PC-3 (cell line): ENCODE measurements around the gene PFKFB4. TPM values are rescaled to one million over a fixed set of nuclear protein-coding genes. Genes with fewer than 3 reads are reported as not detected.

Source experiments
- ATAC-seq: fragments of 200-7000 bp; cut with Tn5 transposase; 2 replicates; pipeline ENCODE4 v1.9.1; 2020; ENCODE audit warnings: mild to moderate bottlenecking, moderate library complexity
- BruUV-seq: library from RNA; stranded (reverse); fragments of 400-500 nt; replicated peaks from 2 replicates; lab custom pipeline; 2021; lab: Mats Ljungman, UMichigan
- CTCF ChIA-PET: fragments of 300-600 bp; sonication (Branson Sonifier 250); formaldehyde crosslinking; loops from one replicate; lab custom pipeline; 2022; ENCODE audit warnings: antibody characterized with exemption; lab: Charles Lee
- POLR2A ChIA-PET: fragments of 300-600 bp; sonication (Branson Sonifier 250); formaldehyde crosslinking; loops from one replicate; lab custom pipeline; 2022; ENCODE audit warnings: antibody characterized with exemption; ENCODE audit not compliant: unreplicated experiment; lab: Charles Lee
- DNase-seq: peaks from one replicate; pipeline ENCODE4 v3.0.0-alpha.2; 2015
- H2AFZ ChIP-seq: fragments of 300-600 bp; sonication (generic); 2 replicates; pipeline ENCODE4 v1.6.0; 2016; ENCODE audit warnings: antibody characterized with exemption, low read length
- H3F3A ChIP-seq: fragments of 300-600 bp; sonication (generic); one replicate; pipeline ENCODE4 v1.6.0; 2017; ENCODE audit warnings: antibody characterized with exemption, low read length, control low read depth, mild to moderate bottlenecking; ENCODE audit not compliant: unreplicated experiment
- H3K27ac ChIP-seq: fragments of 300-600 bp; sonication (generic); 2 replicates; pipeline ENCODE4 v1.5.1; 2016; ENCODE audit warnings: mild to moderate bottlenecking, low read length
- H3K27me3 ChIP-seq: fragments of 300-600 bp; sonication (generic); 2 replicates; pipeline ENCODE4 v1.6.1; 2016; ENCODE audit warnings: low read length, mixed read lengths
- H3K36me3 ChIP-seq: fragments of 300-600 bp; sonication (generic); 2 replicates; pipeline ENCODE4 v1.6.1; 2016; ENCODE audit warnings: low read depth, mixed run types, low read length, mixed read lengths
- H3K4me1 ChIP-seq: fragments of 300-600 bp; sonication (generic); 2 replicates; pipeline ENCODE4 v1.5.1; 2016; ENCODE audit warnings: low read length; ENCODE audit not compliant: insufficient read depth
- H3K4me2 ChIP-seq: fragments of 300-600 bp; sonication (generic); 2 replicates; pipeline ENCODE4 v1.6.0; 2016; ENCODE audit warnings: low read length
- H3K4me3 ChIP-seq: fragments of 300-600 bp; sonication (generic); 2 replicates; pipeline ENCODE4 v1.5.1; 2016; ENCODE audit warnings: mild to moderate bottlenecking, low read length, mixed read lengths
- H3K79me2 ChIP-seq: fragments of 300-600 bp; sonication (generic); 2 replicates; pipeline ENCODE4 v1.6.1; 2017; ENCODE audit warnings: low read length, mixed read lengths
- H3K9ac ChIP-seq: fragments of 300-600 bp; sonication (generic); 2 replicates; pipeline ENCODE4 v1.6.0; 2016; ENCODE audit warnings: mild to moderate bottlenecking, low read length
- H3K9me2 ChIP-seq: fragments of 300-600 bp; sonication (generic); replicated peaks from 2 replicates; pipeline ENCODE4 v1.6.1; 2016; ENCODE audit warnings: mixed run types, low read length, mixed read lengths
- H3K9me3 ChIP-seq: fragments of 300-600 bp; sonication (generic); 2 replicates; pipeline ENCODE4 v1.6.1; 2016; ENCODE audit warnings: low read length, mixed read lengths
- H4K20me1 ChIP-seq: fragments of 300-600 bp; sonication (generic); 2 replicates; pipeline ENCODE4 v1.6.1; 2016; ENCODE audit warnings: low read length, mixed read lengths
- CTCF ChIP-seq: fragments of 300-600 bp; sonication (generic); conservative IDR thresholded peaks from 2 replicates; pipeline ENCODE4 v1.5.1; 2017; ENCODE audit warnings: antibody characterized with exemption, low read depth, mild to moderate bottlenecking, low read length
- EZH2 ChIP-seq: fragments of 300-600 bp; sonication (generic); IDR thresholded peaks from one replicate; pipeline ENCODE4 v1.6.1; 2017; ENCODE audit warnings: antibody characterized with exemption, mild to moderate bottlenecking, low read length; ENCODE audit not compliant: unreplicated experiment
- EZH2phosphoT487 ChIP-seq: fragments of 300-600 bp; sonication (generic); IDR thresholded peaks from 2 replicates; pipeline ENCODE4 v1.6.1; 2018; ENCODE audit warnings: mild to moderate bottlenecking, antibody characterized with exemption, low read length, borderline replicate concordance
- intact Hi-C: fragments of 100-400 bp; cut with micrococcal nuclease; formaldehyde crosslinking; loops from 2 replicates; pipeline ENCODE4 v1.9.0; 2023
- total RNA-seq: library from RNA; depleted of rRNA; stranded (reverse); fragments of >200 nt; gene quantifications from 2 replicates; pipeline ENCODE4 v1.2.3, GENCODE V29; 2014

Gene PFKFB4
- total RNA-seq, 1 experiment from 2014 or later: 33.5 TPM

- Histone ChIP-seq H3K9ac (no peak overlapping the region), H3K4me3 (no peak overlapping the region), H3K79me2 (no peaks in the 10 kb centered on the region), H3K36me3 (no peaks in the 10 kb centered on the region), H3K9me3 (no peaks in the 10 kb centered on the region), H4K20me1 (no peaks in the 10 kb centered on the region), H2AFZ (no peak overlapping the region), H3K4me1 (peaks cover 32% of the 10 kb centered on the region), H3K27ac (no peak overlapping the region), H3K27me3 (no peaks in the 10 kb centered on the region), H3K9me2 (no peaks in the 10 kb centered on the region), H3F3A (no peaks in the 10 kb centered on the region), H3K4me2 (no peak overlapping the region)
- intact Hi-C loops: no loop called here
- ATAC-seq (no peak), DNase-seq (no peak)
- TF ChIP-seq EZH2 (no peak), CTCF (no peak), EZH2phosphoT487 (no peak)
- ChIA-PET CTCF (no interaction called here), POLR2A (no interaction called here)
- BruUV-seq: no TSS peak
Measured at GRCh38 chr3:48568476-48568875, 11.9 kb upstream of the PFKFB4 start.

- BruUV-seq: no TSS peak
- Histone ChIP-seq H3K36me3 (no peaks in the 10 kb centered on the region), H3K4me1 (peaks cover 38% of the 10 kb centered on the region), H4K20me1 (no peaks in the 10 kb centered on the region), H2AFZ (no peak overlapping the region), H3K9me3 (no peaks in the 10 kb centered on the region), H3K27ac (no peak overlapping the region), H3F3A (no peaks in the 10 kb centered on the region), H3K9ac (no peak overlapping the region), H3K79me2 (no peaks in the 10 kb centered on the region), H3K4me2 (no peak overlapping the region), H3K9me2 (no peaks in the 10 kb centered on the region), H3K4me3 (no peak overlapping the region), H3K27me3 (no peaks in the 10 kb centered on the region)
- ChIA-PET POLR2A (no interaction called here), CTCF (no interaction called here)
- intact Hi-C loops: no loop called here
- TF ChIP-seq EZH2 (no peak), EZH2phosphoT487 (no peak), CTCF (no peak)
- DNase-seq: no peak
- no peak for ATAC-seq
Measured at GRCh38 chr3:48567500-48567899, 10.9 kb upstream of the PFKFB4 start.

GRCh38 chr3:48567090-48567489 is 10.5 kb upstream of the PFKFB4 start:
- ChIA-PET CTCF (no interaction called here), POLR2A (no interaction called here)
- Histone ChIP-seq H3K36me3 (no peaks in the 10 kb centered on the region), H3F3A (no peaks in the 10 kb centered on the region), H2AFZ (no peak overlapping the region), H3K4me1 (peaks cover 38% of the 10 kb centered on the region), H3K9me2 (no peaks in the 10 kb centered on the region), H4K20me1 (no peaks in the 10 kb centered on the region), H3K79me2 (no peaks in the 10 kb centered on the region), H3K4me3 (no peak overlapping the region), H3K9ac (no peak overlapping the region), H3K27ac (no peak overlapping the region), H3K4me2 (no peak overlapping the region), H3K27me3 (no peaks in the 10 kb centered on the region), H3K9me3 (no peaks in the 10 kb centered on the region)
- no peak for ATAC-seq
- no TSS peak for BruUV-seq
- intact Hi-C loops: no loop called here
- no peak for DNase-seq
- TF ChIP-seq CTCF (no peak), EZH2 (no peak), EZH2phosphoT487 (no peak)
